Measurements from ENCODE around the gene SMDT1.
"Not testable (repeated sequence)": the region's sequence is repeated elsewhere in the genome, so short reads cannot be mapped to it uniquely, and the experiment has no call there.

Gene SMDT1

GRCh38 chr22:42074846-42075676 lies 4.4 kb upstream of the SMDT1 start:
- Histone ChIP-seq H3K27me3 (ENCODE audit: low read depth) (no peaks in the 10 kb centered on the region), H3K4me1 (peaks cover 14% of the 10 kb centered on the region), H3K9me3 (no peaks in the 10 kb centered on the region), H3K36me3 (replicated peaks) (no peaks in the 10 kb centered on the region; the same call in 1 of the 2 replicates), H3K4me3 (no peak overlapping the region)
- no peak for DNase-seq (ENCODE audit: low spot score in 2 of 2)
- in situ Hi-C loops (cut with MboI; ENCODE audit: low sequenced_read_pairs): no loop called here

DNA sequence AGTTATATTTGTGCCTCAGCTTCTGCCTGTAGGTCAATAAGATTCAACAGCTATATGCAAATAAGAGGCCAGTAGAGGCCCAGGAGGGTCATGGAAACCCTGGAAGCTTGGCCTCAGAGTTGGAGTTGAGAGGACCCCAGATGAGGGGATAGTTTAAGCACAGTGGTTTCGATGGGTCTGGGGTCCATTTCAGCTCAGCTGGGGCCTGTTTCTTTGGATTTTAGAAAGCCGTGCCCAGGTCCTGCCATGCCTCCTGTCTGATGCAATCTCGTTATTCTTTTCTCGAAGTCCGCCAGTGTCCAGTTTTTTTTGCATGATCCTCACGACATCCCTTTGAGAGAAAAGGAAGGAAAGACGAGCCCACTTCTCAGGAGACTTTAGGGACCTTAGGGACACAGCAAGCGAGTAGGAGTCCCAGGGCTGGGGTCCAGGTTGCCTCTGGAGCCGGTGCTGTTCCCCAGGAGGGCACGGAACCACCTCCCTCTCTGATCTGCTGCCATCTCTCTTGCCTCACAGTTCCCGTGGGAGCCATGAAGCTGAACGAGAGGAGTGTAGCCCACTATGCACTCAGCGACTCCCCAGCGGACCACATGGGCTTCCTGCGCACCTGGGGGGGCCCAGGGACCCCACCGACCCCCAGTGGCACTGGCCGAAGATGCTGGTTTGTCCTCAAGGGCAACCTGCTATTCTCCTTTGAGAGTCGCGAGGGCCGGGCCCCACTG lies 2.6 kb upstream of the SMDT1 start:
- H3K27me3 ChIP-seq (ENCODE audit: low read depth): no peaks in the 10 kb centered on the region
- in situ Hi-C loops (cut with MboI; ENCODE audit: low sequenced_read_pairs): no loop called here
- H3K9me3 ChIP-seq: no peaks in the 10 kb centered on the region
- peaks cover 10% of the 10 kb centered on the region for H3K4me1 ChIP-seq
- H3K4me3 ChIP-seq: no peak overlapping the region
- no peak for DNase-seq (ENCODE audit: low spot score in 2 of 2)
- peaks cover 1% of the 10 kb centered on the region for H3K36me3 ChIP-seq (replicated peaks)

- no peak overlapping the region for H3K4me3 ChIP-seq
- H3K36me3 ChIP-seq (replicated peaks): peaks cover 8% of the 10 kb centered on the region
- H3K27me3 ChIP-seq (ENCODE audit: low read depth): no peaks in the 10 kb centered on the region
- H3K4me1 ChIP-seq: peaks cover 10% of the 10 kb centered on the region
- DNase-seq (ENCODE audit: low spot score in 2 of 2): no peak
- in situ Hi-C loops (cut with MboI; ENCODE audit: low sequenced_read_pairs): no loop called here
- no peaks in the 10 kb centered on the region for H3K9me3 ChIP-seq
These were observed 1.9 kb upstream of the SMDT1 start for GRCh38 chr22:42077486-42078125.

- DNase-seq (ENCODE audit: low spot score in 2 of 2): peak in 1 of 2 experiments; percentile 16
- Histone ChIP-seq H3K27me3 (ENCODE audit: low read depth) (no peaks in the 10 kb centered on the region), H3K4me1 (peaks cover 10% of the 10 kb centered on the region), H3K4me3 (peak overlapping the region; percentile 83), H3K36me3 (replicated peaks) (peaks cover 16% of the 10 kb centered on the region), H3K9me3 (no peaks in the 10 kb centered on the region)
- in situ Hi-C loops (cut with MboI; ENCODE audit: low sequenced_read_pairs): no loop called here
These were observed 806 bp upstream of the SMDT1 start for GRCh38 chr22:42078469-42079318.

GRCh38 chr22:42080287-42080686 lies 787 bp downstream of the SMDT1 start:
- no peaks in the 10 kb centered on the region for H3K27me3 ChIP-seq (ENCODE audit: low read depth)
- DNase-seq (ENCODE audit: low spot score in 2 of 2): peak in 1 of 2 experiments; percentile 49
- in situ Hi-C loops (cut with MboI; ENCODE audit: low sequenced_read_pairs): no loop called here
- H3K4me1 ChIP-seq: peaks cover 10% of the 10 kb centered on the region
- H3K4me3 ChIP-seq: peak overlapping the region; percentile 83
- H3K9me3 ChIP-seq: no peaks in the 10 kb centered on the region
- peaks cover 21% of the 10 kb centered on the region for H3K36me3 ChIP-seq (replicated peaks)

- no peaks in the 10 kb centered on the region for H3K9me3 ChIP-seq
- no peak overlapping the region for H3K4me3 ChIP-seq
- DNase-seq (ENCODE audit: low spot score in 2 of 2): no peak
- no peaks in the 10 kb centered on the region for H3K27me3 ChIP-seq (ENCODE audit: low read depth)
- peaks cover 10% of the 10 kb centered on the region for H3K4me1 ChIP-seq
- H3K36me3 ChIP-seq (replicated peaks): peaks cover 41% of the 10 kb centered on the region
- in situ Hi-C loops (cut with MboI; ENCODE audit: low sequenced_read_pairs): no loop called here
These were observed 3.6 kb downstream of the SMDT1 start for GRCh38 chr22:42083119-42083518.

DNA sequence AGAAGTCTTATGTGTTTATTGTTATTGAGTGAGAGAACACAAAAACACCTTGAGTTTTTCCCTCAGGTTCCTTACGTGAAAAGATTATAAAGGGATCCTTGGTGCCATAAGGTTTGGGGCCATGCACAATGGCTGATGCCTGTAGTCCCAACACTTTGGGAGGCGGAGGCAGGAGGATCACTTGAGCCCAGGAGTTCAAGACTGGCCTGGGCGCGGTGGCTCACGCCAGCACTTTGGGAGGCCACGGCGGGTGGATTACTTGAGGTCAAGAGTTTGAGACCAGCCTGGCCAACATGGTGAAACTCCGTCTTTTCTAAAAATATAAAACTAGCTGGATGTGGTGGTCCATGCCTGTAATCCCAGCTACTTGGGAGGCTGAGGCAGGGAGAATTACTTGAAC lies 5.4 kb downstream of the SMDT1 start:
- Histone ChIP-seq H3K36me3 (replicated peaks) (peaks cover 50% of the 10 kb centered on the region), H3K27me3 (ENCODE audit: low read depth) (no peaks in the 10 kb centered on the region), H3K4me3 (no peak overlapping the region), H3K4me1 (peaks cover 4% of the 10 kb centered on the region), H3K9me3 (0 out of 2 replicates have a peak, but pooled peaks cover 2% of the 10 kb centered on the region)
- DNase-seq (ENCODE audit: low spot score in 2 of 2): no peak
- in situ Hi-C loops (cut with MboI; ENCODE audit: low sequenced_read_pairs): no loop called here

- in situ Hi-C loops (cut with MboI; ENCODE audit: low sequenced_read_pairs): no loop called here
- peaks cover 50% of the 10 kb centered on the region for H3K36me3 ChIP-seq (replicated peaks)
- H3K27me3 ChIP-seq (ENCODE audit: low read depth): no peaks in the 10 kb centered on the region
- 0 out of 2 replicates have a peak, but pooled peaks cover 2% of the 10 kb centered on the region for H3K9me3 ChIP-seq
- no peak overlapping the region for H3K4me3 ChIP-seq
- DNase-seq (ENCODE audit: low spot score in 2 of 2): no peak
- no peaks in the 10 kb centered on the region for H3K4me1 ChIP-seq
These were observed 6.6 kb downstream of the SMDT1 start for GRCh38 chr22:42086051-42086450.

GRCh38 chr22:42090596-42091454 lies 11.3 kb downstream of the SMDT1 start, which contains the start of gene NDUFA6:
NDUFA6 (minus strand) TSS chr22:42090772; CDS start chr22:42090744, 28 bp downstream.
- 0 out of 2 replicates have a peak, but pooled peaks cover 2% of the 10 kb centered on the region for H3K9me3 ChIP-seq
- peak within 1 kb of the TSS; percentile 81 for H3K4me3 ChIP-seq
- no peaks in the 10 kb centered on the region for H3K4me1 ChIP-seq
- H3K27me3 ChIP-seq (ENCODE audit: low read depth): no peaks in the 10 kb centered on the region
- in situ Hi-C loops (cut with MboI; ENCODE audit: low sequenced_read_pairs): loop anchor here (10.0 kb wide), 1 partner anchor 344 kb away; the partner anchor contains the start of gene NFAM1
- peak; percentile 99 for DNase-seq (ENCODE audit: low spot score in 2 of 2)
- H3K36me3 ChIP-seq (replicated peaks): peaks cover 25% of the 10 kb centered on the region

GRCh38 chr22:42091455-42091782 lies 11.9 kb downstream of the SMDT1 start:
- Histone ChIP-seq H3K9me3 (0 out of 2 replicates have a peak, but pooled peaks cover 2% of the 10 kb centered on the region), H3K4me1 (no peaks in the 10 kb centered on the region), H3K27me3 (ENCODE audit: low read depth) (no peaks in the 10 kb centered on the region), H3K4me3 (peak overlapping the region; percentile 81), H3K36me3 (replicated peaks) (peaks cover 19% of the 10 kb centered on the region)
- in situ Hi-C loops (cut with MboI; ENCODE audit: low sequenced_read_pairs): loop anchor here (10.0 kb wide), 1 partner anchor 343 kb away; the partner anchor contains the start of gene NFAM1
- no peak for DNase-seq (ENCODE audit: low spot score in 2 of 2)

DNA sequence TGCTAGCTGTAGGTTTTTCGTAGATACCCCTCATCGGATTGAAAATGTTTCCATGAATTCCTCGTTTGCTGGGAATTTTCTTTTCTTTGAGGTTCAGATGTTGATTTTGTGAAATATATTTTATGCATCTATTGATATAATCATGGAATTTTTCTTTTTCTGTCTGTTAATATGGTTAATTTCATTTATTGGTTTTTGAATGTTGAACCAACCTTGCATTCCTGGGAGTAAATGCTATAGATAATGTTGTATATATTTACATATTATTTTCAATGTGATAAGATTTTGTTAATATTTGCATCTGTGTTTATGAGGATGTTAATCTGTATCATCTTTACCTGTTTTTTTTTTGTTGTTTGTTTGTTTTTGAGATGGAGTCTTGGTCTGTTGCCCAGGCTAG lies 21.7 kb downstream of the SMDT1 start:
- in situ Hi-C loops (cut with MboI; ENCODE audit: low sequenced_read_pairs): no loop called here
- no peak for DNase-seq (ENCODE audit: low spot score in 2 of 2)
- no peaks in the 10 kb centered on the region for H3K36me3 ChIP-seq (replicated peaks)
- H3K4me1 ChIP-seq: no peaks in the 10 kb centered on the region
- H3K4me3 ChIP-seq: no peak overlapping the region
- H3K9me3 ChIP-seq: peaks cover 15% of the 10 kb centered on the region
- no peaks in the 10 kb centered on the region for H3K27me3 ChIP-seq (ENCODE audit: low read depth)

- H3K36me3 ChIP-seq (replicated peaks); H3K4me3 ChIP-seq; in situ Hi-C loops (cut with MboI; ENCODE audit: low sequenced_read_pairs); H3K4me1 ChIP-seq; DNase-seq (ENCODE audit: low spot score in 2 of 2); H3K27me3 ChIP-seq (ENCODE audit: low read depth): not testable (repeated sequence)
- peaks cover 15% of the 10 kb centered on the region for H3K9me3 ChIP-seq
These were observed 24.9 kb downstream of the SMDT1 start for GRCh38 chr22:42104332-42104860.

Measured in HAP-1 (cell line).